Activated CD8-positive, alpha-beta memory T cell treated with anti-CD3 and anti-CD28 coated beads, Interleukin-2, amount 50 U/mL, for 24 hours (primary cell): Measurements from ENCODE around the gene EXTL1.

ENCODE experiments used
- DNase-seq: peaks from one replicate; pipeline ENCODE4 v3.0.0-alpha.2; 2020; ENCODE audit errors: extremely low read depth

Gene EXTL1

GRCh38 chr1:26025060-26025459, 3.5 kb downstream of the EXTL1 start:
- DNase-seq = no peak

- no peak for DNase-seq
Observed at GRCh38 chr1:26025517-26025916, 3.9 kb downstream of the EXTL1 start.

- no peak for DNase-seq
Observed at GRCh38 chr1:26027716-26028489, 6.3 kb downstream of the EXTL1 start.

GRCh38 chr1:26028490-26028980, 7.0 kb downstream of the EXTL1 start:
- no peak for DNase-seq

GRCh38 chr1:26029054-26029863, 7.7 kb downstream of the EXTL1 start:
- no peak for DNase-seq

GRCh38 chr1:26029864-26030481, 8.4 kb downstream of the EXTL1 start:
- DNase-seq = no peak

- DNase-seq = no peak
Observed at GRCh38 chr1:26031196-26031595, 9.6 kb downstream of the EXTL1 start.

GRCh38 chr1:26031611-26032220, 10.1 kb downstream of the EXTL1 start:
- no peak for DNase-seq

GRCh38 chr1:26032656-26033357, 11.2 kb downstream of the EXTL1 start:
- no peak for DNase-seq

- no peak for DNase-seq
Observed at GRCh38 chr1:26034504-26035202, 13.1 kb downstream of the EXTL1 start.

- peak; percentile 84 for DNase-seq
Observed at GRCh38 chr1:26035203-26035958, 13.8 kb downstream of the EXTL1 start.

- DNase-seq = peak; percentile 21
Observed at GRCh38 chr1:26035959-26036755, 14.6 kb downstream of the EXTL1 start.

- no peak for DNase-seq
Observed at GRCh38 chr1:26036756-26037281, 15.2 kb downstream of the EXTL1 start.

GRCh38 chr1:26037904-26038303, 16.3 kb downstream of the EXTL1 start:
- DNase-seq = no peak

GRCh38 chr1:26038477-26038876, 16.9 kb downstream of the EXTL1 start:
- no peak for DNase-seq

GRCh38 chr1:26038904-26039303, 17.3 kb downstream of the EXTL1 start:
- no peak for DNase-seq

GRCh38 chr1:26041401-26041800, 19.8 kb downstream of the EXTL1 start:
- no peak for DNase-seq

GRCh38 chr1:26041978-26042377, 20.4 kb downstream of the EXTL1 start:
- no peak for DNase-seq

- DNase-seq = no peak
Observed at GRCh38 chr1:26043765-26044164, 22.2 kb downstream of the EXTL1 start.
